Mucosa of descending colon (tissue), 3 donors: ENCODE measurements around the gene KRTAP4-11. TPM values are rescaled to one million over a fixed set of nuclear protein-coding genes. Genes with fewer than 3 reads are reported as not detected.
A peak's percentile ranks its signal among the peaks of the same experiment; 100 is the strongest.
"Not testable (repeated sequence)": the region's sequence is repeated elsewhere in the genome, so short reads cannot be mapped to it uniquely, and the experiment has no call there.

Experiments
- ATAC-seq: fragments of 200-7000 bp; cut with Tn5 transposase; one replicate; pipeline ENCODE4 v1.9.1; 2020; ENCODE audit warnings: mild to moderate bottlenecking, moderate library complexity
- DNase-seq, 3 donors: peaks; one replicate each; pipeline ENCODE4 v3.0.0-alpha.2; 2020
- H3K36me3 ChIP-seq: fragments of 200-600 bp; one replicate; pipeline ENCODE4 v1.8.0; 2021; ENCODE audit warnings: low read depth, mild to moderate bottlenecking
- H3K4me1 ChIP-seq: fragments of 200-600 bp; one replicate; pipeline ENCODE4 v1.8.0; 2021; ENCODE audit warnings: low read depth, mild to moderate bottlenecking
- H3K4me3 ChIP-seq: fragments of 200-600 bp; one replicate; pipeline ENCODE4 v1.8.0; 2021; ENCODE audit warnings: mild to moderate bottlenecking
- H3K9me3 ChIP-seq: fragments of 200-600 bp; one replicate; pipeline ENCODE4 v1.8.0; 2021; ENCODE audit warnings: mild to moderate bottlenecking
- CTCF ChIP-seq: fragments of 200-600 bp; IDR thresholded peaks from one replicate; pipeline ENCODE4 v1.8.0; 2022; ENCODE audit warnings: antibody characterized with exemption, mild to moderate bottlenecking
- intact Hi-C, 2 donors: fragments of 100-400 bp; cut with DNase I in 1 of 2; cut with micrococcal nuclease in 1 of 2; formaldehyde crosslinking; loops; one replicate each; pipeline versions ENCODE4 v1.11.0 to v1.11.1; 2022; cut with DNase I, micrococcal nuclease
- total RNA-seq, 3 donors: library from RNA; stranded (reverse); fragmentation: NEBNext Ultra II Directional in 2 of 3; extraction: Animal tissue kit (Norgen Biotek cat#: 25700) in 2 of 3; gene quantifications; one replicate each; pipeline versions ENCODE4 v1.2.1 to v1.2.4, GENCODE V29; 2021 to 2023
- donor health status: DM: no; HTN: no; CAD: no; lungs with moderate emphysema.
- donor health status: DM: no; HTN: no; CAD: no.
- donor health status: DM: no; HTN: yes; CAD: no.

KRTAP4-11 gene
- total RNA-seq, 3 donors from 2014 or later, result not detected

DNA sequence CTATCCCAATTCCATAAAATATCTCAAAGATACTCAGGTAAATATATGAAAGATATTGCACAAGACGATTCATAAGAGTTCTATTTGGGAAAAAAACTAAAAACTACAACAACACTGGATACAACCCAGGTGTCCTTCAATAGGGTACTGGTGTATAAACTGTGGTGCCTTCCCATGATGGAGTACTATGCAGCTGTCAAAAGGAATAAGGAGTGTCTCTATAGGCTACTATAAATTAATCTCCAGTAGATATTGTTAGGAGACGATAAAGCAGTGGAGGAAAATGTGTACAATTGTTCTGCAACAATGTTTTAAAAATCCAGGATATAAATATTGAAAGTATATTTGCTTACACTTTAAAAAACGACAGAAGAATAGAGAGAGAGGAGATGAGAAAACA lies 8.2 kb upstream of the KRTAP4-11 start:
- ATAC-seq (no peak), DNase-seq (no peak)
- H3K4me3 ChIP-seq, result no peak overlapping the region
- intact Hi-C loops, result no loop called here
- no peak for TF ChIP-seq CTCF
- no peaks in the 10 kb centered on the region for H3K4me1 ChIP-seq
- no peaks in the 10 kb centered on the region for H3K9me3 ChIP-seq
- no peaks in the 10 kb centered on the region for H3K36me3 ChIP-seq

GRCh38 chr17:41125064-41125463 lies 6.9 kb upstream of the KRTAP4-11 start:
- DNase-seq (no peak), ATAC-seq (no peak)
- Histone ChIP-seq H3K4me1 (no peaks in the 10 kb centered on the region), H3K9me3 (no peaks in the 10 kb centered on the region), H3K36me3 (no peaks in the 10 kb centered on the region), H3K4me3 (no peak overlapping the region)
- intact Hi-C loops, result no loop called here
- no peak for TF ChIP-seq CTCF

- H3K4me3 ChIP-seq, ATAC-seq, intact Hi-C loops, H3K4me1 ChIP-seq, H3K9me3 ChIP-seq, DNase-seq, H3K36me3 ChIP-seq: not testable (repeated sequence)
These were observed 5.8 kb upstream of the KRTAP4-11 start, which contains the start of gene KRTAP4-12 for GRCh38 chr17:41123991-41124371. KRTAP4-12 (minus strand) TSS chr17:41124182; CDS start chr17:41124122, 60 bp downstream.

- H3K36me3 ChIP-seq, intact Hi-C loops, H3K9me3 ChIP-seq, H3K4me1 ChIP-seq, DNase-seq, H3K4me3 ChIP-seq, ATAC-seq: not testable (repeated sequence)
These were observed 5.3 kb upstream of the KRTAP4-11 start for GRCh38 chr17:41123292-41123990.

- no peaks in the 10 kb centered on the region for H3K9me3 ChIP-seq
- no peaks in the 10 kb centered on the region for H3K4me1 ChIP-seq
- TF ChIP-seq CTCF, result no peak
- H3K4me3 ChIP-seq, result no peak overlapping the region
- no peak for ATAC-seq
- no peaks in the 10 kb centered on the region for H3K36me3 ChIP-seq
- no peak for DNase-seq
- intact Hi-C loops, result no loop called here
These were observed 3.6 kb upstream of the KRTAP4-11 start for GRCh38 chr17:41121742-41122141.

- DNase-seq (peak in 1 of 3 donors; percentile 5), ATAC-seq (peak; percentile 44)
- H3K36me3 ChIP-seq, intact Hi-C loops, H3K9me3 ChIP-seq, H3K4me3 ChIP-seq, H3K4me1 ChIP-seq: not testable (repeated sequence)
These were observed 1.8 kb upstream of the KRTAP4-11 start for GRCh38 chr17:41119696-41120690.

- H3K9me3 ChIP-seq, result no peaks in the 10 kb centered on the region
- DNase-seq, result no peak
- H3K36me3 ChIP-seq, result no peaks in the 10 kb centered on the region
- H3K4me3 ChIP-seq, result no peak overlapping the region
- no peak for ATAC-seq
- intact Hi-C loops, result no loop called here
- TF ChIP-seq CTCF, result no peak
- H3K4me1 ChIP-seq, result no peaks in the 10 kb centered on the region
These were observed 548 bp upstream of the KRTAP4-11 start for GRCh38 chr17:41118721-41119120.
